Activated CD4-positive, alpha-beta T cell treated with anti-CD3 and anti-CD28 coated beads for 36 hours (primary cell): ENCODE data around the gene STMN1. TPM values are rescaled to one million over a fixed set of nuclear protein-coding genes. Genes with fewer than 3 reads are reported as not detected.

Experiments used
- ATAC-seq: fragments of 200-7000 bp; cut with Tn5 transposase; one replicate; pipeline ENCODE4 v1.10.0; 2021; ENCODE audit warnings: mild to moderate bottlenecking, moderate library complexity
- CTCF ChIA-PET: fragments of 350-600 bp; sonication (Branson Sonifier 250); formaldehyde crosslinking; loops from one replicate; lab custom pipeline; 2021; ENCODE audit warnings: antibody characterized with exemption; lab: Charles Lee
- POLR2A ChIA-PET: fragments of 350-600 bp; sonication (Branson Sonifier 250); formaldehyde crosslinking; loops from one replicate; lab custom pipeline; 2021; ENCODE audit warnings: antibody characterized with exemption, inconsistent platforms; lab: Charles Lee
- DNase-seq: peaks from one replicate; pipeline ENCODE4 v3.0.0-alpha.2; 2020
- H3K27ac Mint-ChIP-seq: one replicate; pipeline ENCODE4 v1.8.0; 2021; ENCODE audit warnings: mixed read lengths
- H3K27me3 Mint-ChIP-seq: one replicate; pipeline ENCODE4 v1.8.0; 2021; ENCODE audit warnings: mixed read lengths
- H3K36me3 Mint-ChIP-seq: one replicate; pipeline ENCODE4 v1.8.0; 2021; ENCODE audit warnings: low read depth, mixed read lengths
- H3K4me1 Mint-ChIP-seq: one replicate; pipeline ENCODE4 v1.8.0; 2021; ENCODE audit warnings: mixed read lengths
- H3K4me3 Mint-ChIP-seq: one replicate; pipeline ENCODE4 v1.8.0; 2021; ENCODE audit warnings: mild to moderate bottlenecking, moderate library complexity, mixed read lengths
- H3K9me3 Mint-ChIP-seq: one replicate; pipeline ENCODE4 v1.8.0; 2021; ENCODE audit warnings: low read depth, mixed read lengths
- intact Hi-C, 2 experiments: fragments of 100-400 bp; cut with DNase I in 1 of 2; cut with micrococcal nuclease in 1 of 2; formaldehyde crosslinking; loops; one replicate each; pipeline versions ENCODE4 v1.14.2 to v1.15.1; 2022 to 2024; cut with DNase I, micrococcal nuclease
- total RNA-seq, 2 experiments: library from RNA; stranded (reverse); gene quantifications; one replicate each; pipeline ENCODE4 v1.2.3, GENCODE V29; 2021

The STMN1 gene
- total RNA-seq, 2 experiments from 2014 or later, result 557 to 771 TPM

DNA sequence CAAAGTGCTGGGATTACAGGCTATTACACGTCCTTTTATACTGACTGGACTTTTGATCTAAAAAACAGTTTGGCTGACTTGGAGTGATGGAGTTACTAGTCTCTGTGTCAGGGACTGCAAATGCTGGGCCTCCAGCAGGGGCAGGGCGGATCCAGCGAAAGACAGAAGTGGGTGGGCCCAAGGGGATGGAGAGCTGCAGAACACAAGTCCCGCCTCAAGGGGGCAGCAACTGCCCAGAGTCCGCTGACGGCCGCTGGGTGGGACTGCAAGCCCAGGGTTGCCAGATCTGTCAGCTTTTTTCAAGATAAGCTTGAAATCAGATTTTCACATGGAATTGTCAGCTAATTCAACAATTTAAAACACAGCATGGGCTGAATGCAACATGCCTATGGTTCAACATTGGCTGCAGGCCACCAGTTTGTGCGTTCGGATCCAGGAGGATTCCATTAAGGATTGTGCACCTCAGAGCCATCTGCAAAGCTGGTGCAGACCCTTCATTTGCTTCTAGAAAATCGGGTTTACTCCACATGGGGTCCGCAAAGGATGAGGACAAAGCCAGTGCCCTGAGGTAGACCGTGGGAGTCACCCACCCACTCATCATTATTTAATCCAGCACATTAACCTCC is 10.7 kb downstream of the STMN1 start:
- ChIA-PET CTCF (interaction anchor here (0.5 to 15.6 kb wide), 43 partner anchors 9 to 1885 kb away, joined by 3 to 257 read pairs (median 4); partner anchors contain the start of genes MTFR1L, PAFAH2, SLC30A2 and STMN1), POLR2A (interaction anchor here (0.6 to 3.6 kb wide), 6 partner anchors 10 to 104 kb away, joined by 3 to 27 read pairs (median 4); partner anchors contain the start of gene PAFAH2)
- peaks cover 15% of the 10 kb centered on the region for H3K4me1 Mint-ChIP-seq
- DNase-seq (peak; percentile 95), ATAC-seq (peak; percentile 98)
- no peak overlapping the region for H3K4me3 Mint-ChIP-seq
- no peaks in the 10 kb centered on the region for H3K9me3 Mint-ChIP-seq
- H3K27me3 Mint-ChIP-seq, result no peaks in the 10 kb centered on the region
- intact Hi-C loops, result loop anchor here (1.0 to 2.0 kb wide), 5 partner anchors 10 to 140 kb away; partner anchors contain the start of genes PAFAH2 (in 2 of the 2) and AUNIP (in 1 of the 2)
- H3K27ac Mint-ChIP-seq, result no peak overlapping the region
- H3K36me3 Mint-ChIP-seq, result peaks cover 23% of the 10 kb centered on the region

GRCh38 chr1:25893116-25893515 is 13.1 kb downstream of the STMN1 start:
- ATAC-seq (no peak), DNase-seq (no peak)
- ChIA-PET CTCF (interaction anchor here (0.6 to 1.5 kb wide), 7 partner anchors 9 to 695 kb away, joined by 3 to 7 read pairs (median 3); partner anchors contain the start of gene PAFAH2), POLR2A (interaction anchor here (0.6 kb wide), 1 partner anchor 148 kb away, joined by 13 read pairs; no protein-coding TSS in a partner anchor)
- intact Hi-C loops, result no loop called here
- Mint-ChIP-seq H3K9me3 (no peaks in the 10 kb centered on the region), H3K27ac (no peak overlapping the region), H3K4me3 (no peak overlapping the region), H3K36me3 (peaks cover 2% of the 10 kb centered on the region), H3K27me3 (no peaks in the 10 kb centered on the region), H3K4me1 (peaks cover 15% of the 10 kb centered on the region)

GRCh38 chr1:25891606-25892005 is 14.6 kb downstream of the STMN1 start:
- Mint-ChIP-seq H3K4me1 (peaks cover 15% of the 10 kb centered on the region), H3K9me3 (no peaks in the 10 kb centered on the region), H3K4me3 (no peak overlapping the region), H3K36me3 (peaks cover 2% of the 10 kb centered on the region), H3K27ac (no peak overlapping the region), H3K27me3 (no peaks in the 10 kb centered on the region)
- ATAC-seq (no peak), DNase-seq (no peak)
- CTCF ChIA-PET, result interaction anchor here (0.6 to 2.3 kb wide), 4 partner anchors 13 to 579 kb away, joined by 3 to 5 read pairs (median 5); no protein-coding TSS in a partner anchor
- intact Hi-C loops, result no loop called here
- POLR2A ChIA-PET, result interaction anchor here (0.6 kb wide), 1 partner anchor 95 kb away, joined by 3 read pairs; no protein-coding TSS in a partner anchor

DNA sequence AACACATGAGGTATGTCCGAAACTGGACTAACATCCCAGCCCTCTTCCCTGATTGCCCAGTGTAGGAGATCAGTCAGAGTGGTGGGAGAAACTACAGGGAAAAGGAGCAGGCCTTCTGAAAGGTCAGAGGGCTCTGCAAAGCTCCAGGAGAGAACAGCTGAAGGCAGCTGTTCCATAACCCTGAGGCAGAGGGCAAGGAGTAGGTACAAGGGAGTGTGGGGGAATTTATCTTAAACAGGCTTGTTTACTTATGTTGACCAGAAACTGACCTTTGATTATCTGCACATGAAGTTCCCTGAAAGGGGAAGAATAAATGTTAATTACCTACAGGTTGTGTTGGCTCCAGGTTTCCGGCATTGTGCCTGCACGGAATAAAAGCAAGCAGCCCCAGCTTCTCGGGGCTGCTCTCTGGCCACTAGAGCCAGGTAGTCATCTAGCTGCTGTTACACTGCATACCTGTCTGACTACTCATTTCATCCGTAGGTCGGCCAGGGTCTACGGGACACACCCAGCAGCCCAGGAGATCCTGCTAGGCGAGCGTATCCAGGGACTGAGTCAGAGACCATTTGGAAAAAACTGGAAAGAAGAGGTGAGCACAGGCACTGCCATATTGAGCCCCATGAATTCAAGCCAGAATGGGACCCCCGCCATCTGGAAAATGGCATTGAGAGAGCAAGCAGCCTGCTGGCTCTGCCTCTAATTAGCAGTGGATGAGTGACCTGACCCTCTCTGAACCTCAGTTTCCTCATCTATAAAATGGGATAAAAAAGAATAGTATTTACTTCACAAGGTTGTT is 15.8 kb downstream of the STMN1 start:
- Mint-ChIP-seq H3K4me1 (peaks cover 9% of the 10 kb centered on the region), H3K27me3 (no peaks in the 10 kb centered on the region), H3K4me3 (no peak overlapping the region), H3K9me3 (no peaks in the 10 kb centered on the region), H3K27ac (no peak overlapping the region), H3K36me3 (peaks cover 2% of the 10 kb centered on the region)
- POLR2A ChIA-PET, result interaction anchor here (0.6 kb wide), 2 partner anchors 14 to 76 kb away, joined by 3 to 7 read pairs; no protein-coding TSS in a partner anchor
- no peak for ATAC-seq
- CTCF ChIA-PET, result interaction anchor here (0.6 to 2.3 kb wide), 2 partner anchors 109 to 530 kb away, joined by 3 to 5 read pairs; no protein-coding TSS in a partner anchor
- intact Hi-C loops, result no loop called here
- no peak for DNase-seq

GRCh38 chr1:25889470-25889869 is 16.7 kb downstream of the STMN1 start:
- POLR2A ChIA-PET, result no interaction called here
- Mint-ChIP-seq H3K9me3 (no peaks in the 10 kb centered on the region), H3K4me3 (no peak overlapping the region), H3K36me3 (no peaks in the 10 kb centered on the region), H3K27me3 (no peaks in the 10 kb centered on the region), H3K27ac (no peak overlapping the region), H3K4me1 (peaks cover 6% of the 10 kb centered on the region)
- intact Hi-C loops, result no loop called here
- ATAC-seq, result no peak
- DNase-seq, result no peak
- CTCF ChIA-PET, result interaction anchor here (1.1 to 1.2 kb wide), 2 partner anchors 10 to 145 kb away, joined by 3 to 4 read pairs; no protein-coding TSS in a partner anchor

DNA sequence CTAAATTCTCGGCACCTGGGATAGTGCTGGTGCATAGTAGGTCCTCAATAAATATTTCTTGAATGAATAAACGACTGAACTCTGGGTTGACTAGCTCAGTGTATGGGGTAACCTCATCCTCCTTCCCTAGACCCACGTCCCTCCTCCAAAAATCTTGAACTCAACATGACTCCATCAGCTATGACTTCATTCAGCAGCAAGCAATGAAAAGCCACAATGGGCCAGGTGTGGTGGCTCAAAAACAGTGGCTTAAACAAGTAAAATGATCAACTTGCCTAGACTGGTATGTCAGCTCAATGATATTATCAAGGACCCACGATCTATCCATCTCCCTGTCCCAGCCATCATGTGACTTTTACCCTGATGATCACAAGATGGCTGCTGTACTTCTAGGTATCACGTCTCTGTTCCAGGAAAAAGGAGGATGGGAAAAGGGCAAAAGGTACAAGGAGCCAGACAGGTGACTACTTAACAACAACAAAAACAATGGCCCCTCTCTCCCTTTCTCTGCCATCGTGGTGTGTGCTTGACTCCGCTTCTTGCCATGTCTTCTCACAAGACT is 17.7 kb downstream of the STMN1 start:
- no peaks in the 10 kb centered on the region for H3K27me3 Mint-ChIP-seq
- no peak overlapping the region for H3K27ac Mint-ChIP-seq
- CTCF ChIA-PET, result interaction anchor here (0.7 to 1.2 kb wide), 4 partner anchors 9 to 146 kb away, joined by 3 to 4 read pairs (median 4); partner anchors contain the start of gene PAQR7
- DNase-seq, result no peak
- no peak overlapping the region for H3K4me3 Mint-ChIP-seq
- no peaks in the 10 kb centered on the region for H3K9me3 Mint-ChIP-seq
- POLR2A ChIA-PET, result interaction anchor here (0.6 kb wide), 1 partner anchor 162 kb away, joined by 3 read pairs; no protein-coding TSS in a partner anchor
- H3K36me3 Mint-ChIP-seq, result no peaks in the 10 kb centered on the region
- intact Hi-C loops, result no loop called here
- no peak for ATAC-seq
- H3K4me1 Mint-ChIP-seq, result peaks cover 6% of the 10 kb centered on the region

GRCh38 chr1:25885602-25886001 is 20.6 kb downstream of the STMN1 start:
- Mint-ChIP-seq H3K27ac (no peak overlapping the region), H3K4me1 (no peaks in the 10 kb centered on the region), H3K36me3 (no peaks in the 10 kb centered on the region), H3K27me3 (no peaks in the 10 kb centered on the region), H3K9me3 (no peaks in the 10 kb centered on the region), H3K4me3 (no peak overlapping the region)
- DNase-seq (no peak), ATAC-seq (no peak)
- POLR2A ChIA-PET, result interaction anchor here (0.6 kb wide), 1 partner anchor 10 kb away, joined by 3 read pairs; no protein-coding TSS in a partner anchor
- intact Hi-C loops, result no loop called here
- CTCF ChIA-PET, result no interaction called here

DNA sequence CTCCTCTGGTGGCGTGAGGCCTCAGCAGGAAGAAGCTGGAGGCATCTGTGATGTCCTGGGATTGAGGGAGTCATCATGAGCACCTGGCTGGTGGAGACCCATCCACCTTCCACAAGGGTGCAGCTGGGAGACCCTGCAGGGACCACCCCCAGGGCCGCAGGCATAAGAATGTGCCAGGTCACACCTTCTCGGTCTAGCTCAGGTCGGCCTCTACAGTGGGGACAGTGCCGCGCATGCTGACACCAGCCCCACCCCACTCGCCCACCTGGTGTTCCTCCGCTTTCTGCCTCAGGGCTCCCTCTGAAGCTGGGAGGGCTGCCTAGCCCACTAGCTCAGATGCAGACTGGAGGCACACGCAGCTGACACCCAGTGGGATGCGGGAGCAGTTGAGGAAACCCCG is 25.0 kb downstream of the STMN1 start:
- Mint-ChIP-seq H3K36me3 (no peaks in the 10 kb centered on the region), H3K9me3 (no peaks in the 10 kb centered on the region), H3K27me3 (no peaks in the 10 kb centered on the region), H3K4me3 (no peak overlapping the region), H3K27ac (no peak overlapping the region), H3K4me1 (no peaks in the 10 kb centered on the region)
- ChIA-PET POLR2A (no interaction called here), CTCF (interaction anchor here (1.1 to 1.3 kb wide), 2 partner anchors 14 to 154 kb away, joined by 4 to 5 read pairs; no protein-coding TSS in a partner anchor)
- DNase-seq (no peak), ATAC-seq (no peak)
- intact Hi-C loops, result no loop called here

- no peak for DNase-seq
- Mint-ChIP-seq H3K27ac (no peak overlapping the region), H3K4me1 (no peaks in the 10 kb centered on the region), H3K36me3 (no peaks in the 10 kb centered on the region), H3K27me3 (peaks cover 2% of the 10 kb centered on the region), H3K4me3 (no peak overlapping the region), H3K9me3 (no peaks in the 10 kb centered on the region)
- ChIA-PET CTCF (interaction anchor here (1.3 kb wide), 1 partner anchor 15 kb away, joined by 4 read pairs; no protein-coding TSS in a partner anchor), POLR2A (no interaction called here)
- no peak for ATAC-seq
- intact Hi-C loops, result no loop called here
Observed at GRCh38 chr1:25880518-25880917, 25.7 kb downstream of the STMN1 start.

DNA sequence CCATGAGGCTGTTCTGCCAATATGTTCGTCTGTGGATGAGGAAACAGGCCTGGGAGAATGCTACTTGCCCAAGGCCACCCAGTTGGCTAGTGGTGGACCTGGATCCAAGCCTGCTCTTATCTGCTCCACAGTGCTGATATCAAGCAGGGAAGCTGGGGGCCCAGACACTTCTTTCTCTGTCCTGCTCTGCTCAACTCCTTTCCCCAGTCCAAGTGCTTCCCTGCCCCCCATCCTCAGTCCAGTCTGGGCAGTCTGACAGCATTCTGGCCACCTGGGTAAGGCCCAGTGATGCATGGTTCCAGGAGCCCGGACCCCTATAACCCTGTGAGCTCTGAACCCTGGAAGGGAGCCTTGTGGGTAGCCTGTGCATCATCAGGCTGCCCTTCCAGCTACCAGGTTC is 26.5 kb downstream of the STMN1 start:
- CTCF ChIA-PET, result interaction anchor here (1.2 kb wide), 1 partner anchor 9 kb away, joined by 4 read pairs; no protein-coding TSS in a partner anchor
- Mint-ChIP-seq H3K4me3 (no peak overlapping the region), H3K4me1 (peaks cover 5% of the 10 kb centered on the region), H3K27ac (no peak overlapping the region), H3K27me3 (peaks cover 2% of the 10 kb centered on the region), H3K36me3 (no peaks in the 10 kb centered on the region), H3K9me3 (no peaks in the 10 kb centered on the region)
- DNase-seq (no peak), ATAC-seq (no peak)
- POLR2A ChIA-PET, result no interaction called here
- intact Hi-C loops, result no loop called here

GRCh38 chr1:25878690-25879089 is 27.5 kb downstream of the STMN1 start:
- no peaks in the 10 kb centered on the region for H3K36me3 Mint-ChIP-seq
- ATAC-seq, result no peak
- no peak overlapping the region for H3K27ac Mint-ChIP-seq
- H3K27me3 Mint-ChIP-seq, result peaks cover 2% of the 10 kb centered on the region
- POLR2A ChIA-PET, result no interaction called here
- no peak for DNase-seq
- H3K4me3 Mint-ChIP-seq, result no peak overlapping the region
- intact Hi-C loops, result no loop called here
- peaks cover 5% of the 10 kb centered on the region for H3K4me1 Mint-ChIP-seq
- CTCF ChIA-PET, result interaction anchor here (1.0 to 1.2 kb wide), 2 partner anchors 10 to 17 kb away, joined by 3 to 4 read pairs; no protein-coding TSS in a partner anchor
- no peaks in the 10 kb centered on the region for H3K9me3 Mint-ChIP-seq
